HG03439 (cell line): Measurements from ENCODE around the gene NFYB.
"Not testable (repeated sequence)": the region's sequence is repeated elsewhere in the genome, so short reads cannot be mapped to it uniquely, and the experiment has no call there.

Source experiments
- ATAC-seq: cut with Tn5 transposase; IDR thresholded peaks from one replicate; pipeline ENCODE4 v1.9.1; 2021; ENCODE audit warnings: mild to moderate bottlenecking, moderate library complexity; ENCODE audit not compliant: unreplicated experiment

NFYB gene

GRCh38 chr12:104121001-104121400 lies 17.0 kb downstream of the NFYB start:
- no peak for ATAC-seq

DNA sequence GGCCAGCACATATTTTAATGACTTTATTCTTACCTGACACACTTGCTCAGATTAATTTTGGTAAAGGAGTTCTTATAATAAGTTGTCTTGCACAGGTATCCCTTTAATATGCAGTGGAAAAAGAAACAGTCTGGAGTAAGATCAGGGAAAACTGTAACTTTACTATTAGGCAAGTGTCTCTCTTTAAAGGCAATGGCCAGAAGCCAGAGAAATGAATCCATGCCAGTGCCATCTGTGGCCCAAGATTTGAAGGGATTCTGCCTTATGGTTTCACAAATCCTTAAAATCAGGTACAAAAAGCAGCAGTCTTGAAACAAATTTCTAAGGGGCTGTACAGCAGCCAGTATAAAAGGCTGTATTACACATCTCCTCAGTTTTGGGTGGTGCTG lies 22.4 kb downstream of the NFYB start:
- no peak for ATAC-seq

- ATAC-seq, result not testable (repeated sequence)
Observed at GRCh38 chr12:104114834-104115586, 23.0 kb downstream of the NFYB start.

DNA sequence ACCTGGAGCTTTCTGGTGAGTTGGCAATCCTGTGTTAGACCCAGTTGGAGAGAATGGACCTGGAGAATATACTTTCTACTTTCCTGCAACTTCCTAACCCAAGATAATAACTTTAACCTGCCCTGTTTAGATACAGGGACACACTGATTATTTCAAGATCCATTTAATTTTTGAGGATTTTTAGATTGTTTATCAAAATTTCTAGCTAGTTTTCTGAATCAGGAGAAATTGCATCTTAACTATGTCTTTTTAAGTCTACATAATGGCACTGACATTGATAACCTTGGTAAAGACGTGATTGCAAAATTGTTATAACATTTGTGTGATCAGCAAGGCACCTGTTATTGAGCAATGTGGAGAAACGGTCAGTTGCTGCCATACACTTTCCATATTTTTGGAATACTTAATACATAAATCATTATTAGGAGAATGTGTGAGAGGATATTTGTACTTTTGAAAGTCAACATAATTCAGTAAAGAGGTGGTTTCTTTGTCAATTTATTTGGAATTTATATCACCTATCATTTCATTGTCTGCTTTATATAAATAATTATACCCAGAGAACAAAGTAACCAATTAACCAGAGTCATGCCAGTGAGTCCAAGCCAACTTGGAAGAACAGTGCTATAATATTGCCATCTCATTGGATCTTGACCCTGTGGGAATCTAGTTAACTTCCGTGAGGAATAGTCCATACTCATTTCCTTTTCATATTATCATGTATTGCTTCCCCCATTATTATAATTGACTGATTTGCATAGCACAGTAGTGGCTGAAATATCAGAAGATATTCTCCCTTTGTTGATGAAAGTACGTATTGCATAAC lies 28.4 kb downstream of the NFYB start:
- no peak for ATAC-seq

GRCh38 chr12:104108755-104109445 lies 29.1 kb downstream of the NFYB start:
- no peak for ATAC-seq

DNA sequence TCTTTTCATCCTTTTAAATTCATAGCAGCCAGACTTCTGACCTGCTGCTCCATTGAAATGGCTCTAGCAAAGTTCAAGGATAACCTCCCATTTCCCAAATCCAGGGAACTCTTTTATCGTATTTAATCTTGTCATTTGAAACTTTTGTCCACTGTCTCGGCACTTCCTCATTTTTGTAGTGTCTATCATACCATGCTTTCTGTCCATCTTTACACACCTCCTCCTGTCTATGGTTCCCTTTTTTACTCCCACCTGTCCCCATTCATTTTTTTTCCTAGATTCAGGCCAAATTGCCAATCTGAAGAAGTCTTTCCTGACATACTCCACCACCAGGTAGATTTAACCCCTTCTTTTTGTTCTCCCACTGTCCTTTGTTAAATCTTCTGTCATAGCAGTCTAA lies 31.0 kb downstream of the NFYB start:
- ATAC-seq, result no peak

- no peak for ATAC-seq
Observed at GRCh38 chr12:104105461-104105860, 32.5 kb downstream of the NFYB start.

- no peak for ATAC-seq
Observed at GRCh38 chr12:104097954-104098353, 40.1 kb downstream of the NFYB start.

DNA sequence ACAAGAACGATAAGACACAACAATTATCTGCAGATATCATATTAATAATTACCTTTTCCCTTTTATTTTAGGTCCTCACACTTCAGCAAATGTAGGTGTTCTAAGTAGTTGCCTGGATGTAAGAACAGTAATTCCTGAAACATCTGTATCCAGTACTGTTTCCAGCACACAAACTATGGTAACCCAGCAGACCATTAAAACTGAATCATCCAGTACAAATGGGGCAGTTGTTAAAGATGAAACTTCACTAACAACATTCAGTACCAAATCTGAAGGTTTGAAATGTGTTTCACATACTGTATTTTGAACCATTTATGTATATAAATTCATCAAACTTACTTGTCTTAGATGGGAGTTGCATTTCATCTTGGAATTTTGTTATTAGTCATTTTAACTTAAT lies 42.7 kb downstream of the NFYB start:
- no peak for ATAC-seq

DNA sequence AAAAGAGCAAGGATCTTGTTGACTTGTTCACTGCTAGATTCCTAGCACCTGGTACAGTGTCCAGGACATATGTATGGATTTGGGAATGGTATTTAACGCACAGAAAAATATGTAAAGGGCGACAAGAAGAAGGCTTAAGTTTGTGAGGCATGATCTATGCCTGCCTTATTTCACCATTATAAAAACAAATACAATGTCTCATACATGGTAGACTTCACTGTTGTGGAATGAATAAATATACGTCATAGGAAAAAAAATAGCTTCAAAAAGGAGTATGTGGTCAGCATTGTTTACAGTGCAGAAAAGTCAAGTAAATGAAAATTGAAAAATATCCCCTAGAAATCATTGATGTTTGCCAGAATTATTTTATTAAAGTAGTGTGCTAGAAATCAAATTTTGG lies 43.7 kb downstream of the NFYB start:
- no peak for ATAC-seq

GRCh38 chr12:104091136-104091535 lies 46.9 kb downstream of the NFYB start:
- ATAC-seq, result no peak

- ATAC-seq, result no peak
Observed at GRCh38 chr12:104090685-104091084, 47.3 kb downstream of the NFYB start.

DNA sequence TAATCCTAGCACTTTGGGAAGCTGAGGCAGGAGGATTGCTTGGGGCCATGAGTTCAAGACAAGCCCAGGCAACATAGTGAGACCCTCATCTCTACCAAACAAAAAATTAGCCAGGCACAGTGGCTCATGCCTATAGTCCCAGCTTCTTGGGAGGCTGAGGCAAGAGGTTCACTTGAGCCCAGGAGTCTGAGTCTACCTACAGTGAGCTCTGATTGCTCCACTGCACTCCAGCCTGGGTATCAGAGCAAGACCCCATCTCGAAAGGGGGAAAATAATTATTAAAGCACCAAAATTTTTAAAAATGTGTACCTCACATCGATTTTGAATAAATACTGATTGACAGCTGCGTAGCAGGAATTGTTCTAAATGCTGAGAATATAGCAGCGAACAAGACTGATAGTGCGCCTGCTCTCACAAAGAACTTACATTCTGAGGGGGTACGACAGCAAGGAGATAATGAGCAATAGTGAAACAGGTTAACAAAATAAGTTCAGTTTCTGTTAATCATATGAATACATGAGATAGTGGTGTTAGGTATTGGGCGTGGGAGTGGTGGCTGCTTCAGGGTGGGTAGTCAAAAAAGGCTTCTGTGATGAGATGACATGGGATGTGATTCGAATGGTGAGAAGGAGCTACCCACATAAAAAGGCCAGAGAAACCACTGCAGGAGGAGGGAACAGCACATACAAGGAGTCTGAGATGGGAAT lies 54.1 kb downstream of the NFYB start:
- peak; percentile 88 for ATAC-seq

DNA sequence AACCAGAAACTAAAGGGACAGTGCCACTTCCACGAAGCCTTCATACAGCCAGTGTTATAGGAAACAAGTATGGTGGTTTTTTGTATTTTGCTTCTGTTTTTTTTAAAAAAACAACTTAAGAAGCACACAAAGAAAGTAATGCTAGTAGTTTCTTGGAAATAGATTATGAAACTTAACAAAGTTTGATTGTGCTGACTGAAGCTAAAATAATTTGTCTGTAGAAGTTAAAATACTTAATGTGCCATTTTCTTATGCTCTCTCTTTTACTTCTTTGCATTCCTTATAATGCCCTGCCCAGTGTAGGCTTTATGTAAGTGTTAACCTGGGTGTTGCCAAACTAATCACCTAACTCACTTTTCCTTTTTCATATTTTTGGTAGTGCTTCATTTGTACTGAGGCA lies 57.2 kb downstream of the NFYB start:
- ATAC-seq, result no peak

GRCh38 chr12:104079024-104079423 lies 59.0 kb downstream of the NFYB start:
- no peak for ATAC-seq

DNA sequence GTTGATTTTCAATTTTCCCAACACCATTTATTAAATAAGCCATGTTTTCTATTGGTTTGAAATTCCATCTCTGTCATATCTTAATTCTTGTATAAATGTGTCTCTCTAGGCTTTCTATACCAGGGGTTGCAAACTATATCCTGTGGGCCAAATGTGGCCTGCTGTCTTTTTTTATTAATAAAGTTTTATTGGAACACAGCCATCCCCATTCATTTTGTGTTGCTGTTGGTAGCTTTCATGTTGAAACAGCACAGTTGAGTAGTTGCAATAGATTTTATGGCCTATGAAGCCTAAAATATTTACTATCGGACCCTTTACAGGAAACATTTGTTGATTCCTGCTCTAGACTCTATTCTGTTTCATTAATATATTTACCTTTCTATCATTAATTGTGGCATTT lies 64.3 kb downstream of the NFYB start:
- ATAC-seq, result no peak

DNA sequence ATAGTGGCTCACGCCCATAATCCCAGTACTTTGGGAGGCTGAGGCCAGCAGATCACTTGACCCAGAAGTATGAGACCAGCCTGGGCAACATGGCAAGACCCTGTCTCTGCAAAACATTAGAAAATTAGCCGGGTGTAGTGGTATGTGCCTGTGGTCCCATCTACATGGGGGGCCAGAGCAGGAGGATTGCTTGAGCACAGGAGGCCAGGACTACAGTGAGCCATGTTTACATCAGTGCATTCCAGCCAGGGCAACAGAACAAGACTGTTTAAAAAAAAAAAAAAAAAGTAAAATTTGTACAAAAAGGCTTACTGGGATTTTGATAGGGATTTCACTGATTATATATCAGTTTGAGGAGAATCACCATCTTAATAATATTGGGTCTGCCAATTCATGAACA lies 65.9 kb downstream of the NFYB start:
- no peak for ATAC-seq
